Endodermal cell (in vitro differentiated cells): ENCODE results near the gene CELF4. TPM values are rescaled to one million over a fixed set of nuclear protein-coding genes. Genes with fewer than 3 reads are reported as not detected.
"Not testable (repeated sequence)": the region's sequence is repeated elsewhere in the genome, so short reads cannot be mapped to it uniquely, and the experiment has no call there.

Source experiments
- DNase-seq: peaks from one replicate; pipeline ENCODE4 v3.0.0-alpha.2; 2017
- H3K27ac ChIP-seq: 2 replicates; pipeline ENCODE4 v1.5.1; 2013; ENCODE audit warnings: mild to moderate bottlenecking, low read depth, low read length, moderate library complexity
- H3K27me3 ChIP-seq: 2 replicates; pipeline ENCODE4 v1.6.1; 2013; ENCODE audit warnings: mild to moderate bottlenecking, low read length, moderate library complexity; ENCODE audit not compliant: insufficient read depth, control insufficient read depth, poor library complexity, severe bottlenecking
- H3K36me3 ChIP-seq: 2 replicates; pipeline ENCODE4 v1.7.0; 2013; ENCODE audit warnings: mild to moderate bottlenecking, low read length, moderate library complexity; ENCODE audit not compliant: control insufficient read depth, insufficient read depth
- H3K4me1 ChIP-seq: one replicate; pipeline ENCODE4 v1.7.0; 2013; ENCODE audit warnings: low read length; ENCODE audit not compliant: control insufficient read depth, insufficient read depth
- H3K4me3 ChIP-seq: 2 replicates; pipeline ENCODE4 v1.5.1; 2013; ENCODE audit warnings: mild to moderate bottlenecking, low read length, moderate library complexity
- H3K9ac ChIP-seq: 2 replicates; pipeline ENCODE4 v1.6.1; 2013; ENCODE audit warnings: mild to moderate bottlenecking, low read length, moderate library complexity; ENCODE audit not compliant: poor library complexity, severe bottlenecking; ENCODE audit errors: extremely low read depth
- H3K9me3 ChIP-seq: 2 replicates; pipeline ENCODE4 v1.6.1; 2013; ENCODE audit warnings: mild to moderate bottlenecking, low read length, moderate library complexity; ENCODE audit not compliant: control insufficient read depth
- H3K27ac Mint-ChIP-seq: 2 replicates; pipeline ENCODE4 v1.8.0; 2020; ENCODE audit warnings: mixed read lengths
- H3K27me3 Mint-ChIP-seq: 2 replicates; pipeline ENCODE4 v1.8.0; 2021; ENCODE audit warnings: mild to moderate bottlenecking, mixed read lengths; ENCODE audit not compliant: insufficient read depth
- H3K36me3 Mint-ChIP-seq: 2 replicates; pipeline ENCODE4 v1.8.0; 2020; ENCODE audit warnings: low read depth, mixed read lengths
- H3K4me1 Mint-ChIP-seq: 2 replicates; pipeline ENCODE4 v1.8.0; 2020; ENCODE audit warnings: mixed read lengths
- H3K4me3 Mint-ChIP-seq: 2 replicates; pipeline ENCODE4 v1.8.0; 2020; ENCODE audit warnings: mild to moderate bottlenecking, moderate library complexity, mixed read lengths
- H3K9me3 Mint-ChIP-seq: 2 replicates; pipeline ENCODE4 v1.8.0; 2020; ENCODE audit warnings: mild to moderate bottlenecking, mixed read lengths
- WGBS, 2 experiments: methylation state at CpG; one replicate each; pipeline versions ENCODE4 v1.1.5 to v1.1.7; 2013; ENCODE audit warnings: missing lambda C conversion rate in 2 of 2, mixed read lengths in 1 of 2; ENCODE audit not compliant: insufficient coverage in 1 of 2, insufficient read length in 1 of 2; 5-methylcytosine and 5-hydroxymethylcytosine counted together
- total RNA-seq, 2 donors: library from RNA; stranded (reverse); fragmentation: NEBNext Ultra II Directional in 1 of 2; extraction: Animal tissue kit (Norgen Biotek cat#: 25700) in 1 of 2; gene quantifications; 2 replicates in 1 of 2; 3 replicates in 1 of 2; pipeline ENCODE4 v1.2.1, GENCODE V29; 2021
- TF ChIP-seq, protein P1 (sequence below): fragments of 200-600 bp; sonication (generic); conservative IDR thresholded peaks from 2 replicates; pipeline ENCODE4 v1.5.0; 2021; ENCODE audit warnings: antibody characterized with exemption, mild to moderate bottlenecking

Gene CELF4
- total RNA-seq, 2 donors from 2014 or later = 5.7 to 6.7 TPM

DNA sequence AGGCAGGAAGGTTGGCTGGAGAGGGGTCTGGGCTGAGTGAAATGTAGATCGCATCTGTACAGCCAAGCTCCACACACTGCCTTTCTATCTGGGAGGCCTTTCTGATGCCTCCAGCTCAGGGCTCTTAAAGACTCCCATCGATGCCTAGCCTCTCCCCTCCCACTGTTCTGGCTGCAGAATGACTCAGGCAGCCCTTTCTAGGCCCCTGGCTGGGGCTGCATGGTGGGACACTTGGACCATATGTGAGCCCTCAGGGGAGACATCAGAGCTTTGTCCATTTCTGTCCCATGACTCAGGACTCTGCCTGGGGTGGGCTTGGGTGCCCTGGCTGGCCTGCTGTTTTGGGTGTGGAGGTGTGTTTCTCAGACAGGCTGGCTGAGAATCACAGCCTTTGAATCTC is 101.3 kb downstream of the CELF4 start:
- no peak overlapping the region for H3K27ac Mint-ChIP-seq
- no peaks in the 10 kb centered on the region for H3K36me3 Mint-ChIP-seq
- H3K4me1 Mint-ChIP-seq = peaks cover 27% of the 10 kb centered on the region
- H3K9me3 Mint-ChIP-seq = no peaks in the 10 kb centered on the region
- peaks cover under 1% of the 10 kb centered on the region for H3K27me3 Mint-ChIP-seq
- H3K4me3 Mint-ChIP-seq = no peak overlapping the region
- Histone ChIP-seq H3K4me3 (no peak overlapping the region), H3K36me3 (no peaks in the 10 kb centered on the region), H3K9me3 (no peaks in the 10 kb centered on the region), H3K9ac (no peak overlapping the region), H3K27me3 (no peaks in the 10 kb centered on the region), H3K27ac (no peak overlapping the region), H3K4me1 (peaks cover 3% of the 10 kb centered on the region)
- 89 to 100% methylated on average over 1 to 2 of the region's 2 CpGs for WGBS, 2 experiments
- TF ChIP-seq, protein P1, sequence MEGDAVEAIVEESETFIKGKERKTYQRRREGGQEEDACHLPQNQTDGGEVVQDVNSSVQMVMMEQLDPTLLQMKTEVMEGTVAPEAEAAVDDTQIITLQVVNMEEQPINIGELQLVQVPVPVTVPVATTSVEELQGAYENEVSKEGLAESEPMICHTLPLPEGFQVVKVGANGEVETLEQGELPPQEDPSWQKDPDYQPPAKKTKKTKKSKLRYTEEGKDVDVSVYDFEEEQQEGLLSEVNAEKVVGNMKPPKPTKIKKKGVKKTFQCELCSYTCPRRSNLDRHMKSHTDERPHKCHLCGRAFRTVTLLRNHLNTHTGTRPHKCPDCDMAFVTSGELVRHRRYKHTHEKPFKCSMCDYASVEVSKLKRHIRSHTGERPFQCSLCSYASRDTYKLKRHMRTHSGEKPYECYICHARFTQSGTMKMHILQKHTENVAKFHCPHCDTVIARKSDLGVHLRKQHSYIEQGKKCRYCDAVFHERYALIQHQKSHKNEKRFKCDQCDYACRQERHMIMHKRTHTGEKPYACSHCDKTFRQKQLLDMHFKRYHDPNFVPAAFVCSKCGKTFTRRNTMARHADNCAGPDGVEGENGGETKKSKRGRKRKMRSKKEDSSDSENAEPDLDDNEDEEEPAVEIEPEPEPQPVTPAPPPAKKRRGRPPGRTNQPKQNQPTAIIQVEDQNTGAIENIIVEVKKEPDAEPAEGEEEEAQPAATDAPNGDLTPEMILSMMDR = no peak
- DNase-seq = no peak

DNA sequence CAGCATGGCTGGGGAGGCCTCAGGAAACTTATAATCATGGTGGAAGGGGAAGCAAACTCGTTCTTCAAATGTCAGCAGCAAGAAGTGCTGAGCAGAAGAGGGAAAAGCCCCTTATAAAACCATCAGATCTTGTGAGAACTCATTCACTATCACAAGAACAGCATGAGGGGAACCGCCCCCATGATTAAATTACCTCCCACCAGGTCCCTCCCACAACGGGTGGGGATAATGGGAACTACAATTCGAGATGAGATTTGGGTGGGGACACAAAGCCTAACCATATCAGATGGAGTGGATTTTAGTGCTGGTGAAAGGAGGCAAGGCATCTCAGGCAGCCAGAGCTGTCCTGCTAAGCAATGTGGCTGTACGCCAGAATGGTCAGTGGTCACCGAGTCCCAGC is 104.3 kb downstream of the CELF4 start:
- not testable (repeated sequence) for H3K4me3 ChIP-seq, H3K4me3 Mint-ChIP-seq, H3K27me3 Mint-ChIP-seq, DNase-seq, H3K9ac ChIP-seq, H3K36me3 ChIP-seq, H3K9me3 Mint-ChIP-seq, H3K36me3 Mint-ChIP-seq, H3K27ac Mint-ChIP-seq, H3K27me3 ChIP-seq, H3K9me3 ChIP-seq, H3K4me1 ChIP-seq, H3K27ac ChIP-seq
- H3K4me1 Mint-ChIP-seq = peaks cover 24% of the 10 kb centered on the region
- 80 to 83% methylated on average over 3 to 5 of the region's 6 CpGs for WGBS, 2 experiments

DNA sequence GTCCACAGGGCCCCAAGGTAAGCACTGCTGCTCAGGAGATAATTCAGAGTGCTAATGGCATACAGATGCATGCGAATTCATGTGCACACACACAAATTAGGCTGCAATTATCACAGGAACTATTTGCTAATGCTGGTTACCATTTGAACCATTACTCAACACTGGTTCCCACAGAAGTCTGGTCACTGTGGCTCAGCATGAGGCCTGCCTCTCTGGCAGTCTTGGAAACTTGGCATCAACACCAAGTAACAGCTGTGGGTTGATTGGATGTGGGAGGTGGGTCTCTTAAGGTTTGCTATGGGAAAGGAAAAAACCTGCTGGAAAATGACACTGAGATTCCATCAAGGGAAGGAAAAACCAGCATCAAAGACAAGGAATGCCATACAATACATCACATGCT is 105.0 kb downstream of the CELF4 start:
- no peaks in the 10 kb centered on the region for H3K9me3 ChIP-seq
- no peak overlapping the region for H3K4me3 ChIP-seq
- Mint-ChIP-seq H3K27ac (no peak overlapping the region), H3K9me3 (no peaks in the 10 kb centered on the region), H3K4me3 (no peak overlapping the region), H3K36me3 (no peaks in the 10 kb centered on the region), H3K27me3 (peaks cover 4% of the 10 kb centered on the region), H3K4me1 (peaks cover 17% of the 10 kb centered on the region)
- no peak overlapping the region for H3K9ac ChIP-seq
- no peaks in the 10 kb centered on the region for H3K36me3 ChIP-seq
- DNase-seq = no peak
- no peaks in the 10 kb centered on the region for H3K27me3 ChIP-seq
- H3K27ac ChIP-seq = no peak overlapping the region
- WGBS, 2 experiments = 86 to 100% methylated on average over 1 of the region's 1 CpG
- peaks cover 4% of the 10 kb centered on the region for H3K4me1 ChIP-seq
- TF ChIP-seq, protein P1 = no peak

DNA sequence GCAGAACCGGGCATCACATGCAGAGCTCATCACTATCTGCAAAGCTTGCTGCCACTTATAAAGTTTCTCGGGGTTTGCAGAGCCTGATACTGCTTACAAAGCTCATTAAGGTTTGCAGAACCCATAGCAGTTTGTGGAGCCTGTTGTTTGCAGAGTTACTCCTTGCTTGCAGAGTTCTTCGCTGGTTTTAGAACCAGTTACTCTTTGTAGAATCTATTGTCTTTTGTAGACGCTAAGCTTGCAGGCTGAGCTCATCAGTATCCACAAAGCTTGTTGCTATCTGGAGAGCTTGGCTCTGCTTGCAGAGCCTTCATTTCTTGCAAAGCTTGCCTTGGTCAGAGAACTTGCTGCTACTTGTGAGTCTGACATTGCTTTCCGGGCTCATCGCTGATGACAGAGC is 106.9 kb downstream of the CELF4 start:
- 89 to 92% methylated on average over 6 of the region's 6 CpGs for WGBS, 2 experiments
- Histone ChIP-seq H3K9ac (no peak overlapping the region), H3K27me3 (no peaks in the 10 kb centered on the region), H3K27ac (no peak overlapping the region), H3K36me3 (no peaks in the 10 kb centered on the region), H3K4me3 (no peak overlapping the region), H3K4me1 (peaks cover 4% of the 10 kb centered on the region), H3K9me3 (no peaks in the 10 kb centered on the region)
- Mint-ChIP-seq H3K27ac (no peak overlapping the region), H3K4me3 (no peak overlapping the region), H3K27me3 (peaks cover 4% of the 10 kb centered on the region), H3K4me1 (peaks cover 12% of the 10 kb centered on the region), H3K9me3 (no peaks in the 10 kb centered on the region), H3K36me3 (no peaks in the 10 kb centered on the region)
- TF ChIP-seq, protein P1 = no peak
- no peak for DNase-seq
